ENCODE measurements around the gene AKAP10. TPM values are rescaled to one million over a fixed set of nuclear protein-coding genes. Genes with fewer than 3 reads are reported as not detected.

AKAP10 gene
- total RNA-seq, 1 experiment from 2014 or later: 34.1 TPM

DNA sequence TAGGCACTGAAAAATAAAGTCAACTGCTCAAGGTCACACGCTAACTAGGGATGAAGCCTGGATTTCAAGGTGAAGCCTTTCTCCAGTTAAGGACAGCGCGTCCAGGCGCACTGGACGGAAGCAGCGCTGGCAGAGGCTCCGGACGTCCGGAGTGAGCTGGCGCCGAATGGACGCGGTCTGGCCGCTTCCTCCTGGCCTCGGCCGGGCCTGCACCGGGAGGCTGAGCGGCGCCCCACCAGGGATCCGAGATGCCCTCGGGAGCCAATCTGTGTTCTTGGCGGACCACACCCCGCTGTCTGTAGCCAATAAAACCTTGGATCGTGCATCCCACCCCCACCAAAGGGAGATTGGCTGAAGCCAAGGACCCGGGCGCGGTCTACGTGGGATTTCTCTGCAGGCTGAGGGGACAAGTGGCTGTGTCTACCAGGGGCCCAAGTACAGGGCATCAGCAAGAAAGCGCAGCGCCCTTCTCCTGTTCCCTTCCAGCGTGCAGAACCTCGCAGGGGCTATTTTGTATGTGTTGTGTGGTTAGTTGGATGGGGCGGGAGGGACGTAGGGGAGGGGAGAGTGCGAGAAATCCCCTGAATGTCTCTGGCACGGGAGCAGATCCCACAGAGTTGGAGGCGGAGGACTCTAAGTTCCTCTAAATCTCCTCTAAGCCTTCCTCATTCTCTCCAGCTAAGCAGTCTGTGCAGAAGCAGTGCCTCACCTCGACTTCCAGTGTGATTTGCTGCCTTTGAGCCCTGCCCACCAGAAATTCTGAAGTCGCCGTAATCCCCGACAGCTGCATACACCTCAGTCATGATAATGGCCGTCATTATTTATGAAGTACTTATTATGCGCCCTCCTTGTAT is 2.5 kb upstream of the AKAP10 start:
- CTCF ChIA-PET: interaction anchor here (0.5 to 0.7 kb wide), 2 partner anchors 119 to 283 kb away, joined by 3 read pairs; no protein-coding TSS in a partner anchor
- Mint-ChIP-seq H3K36me3 (ENCODE audit: insufficient read depth, unreplicated experiment) (no peaks in the 10 kb centered on the region), H3K27ac (ENCODE audit: low read depth, unreplicated experiment) (no peak overlapping the region), H3K4me3 (ENCODE audit: unreplicated experiment) (no peak overlapping the region), H3K4me1 (ENCODE audit: insufficient read depth, unreplicated experiment) (peaks cover 8% of the 10 kb centered on the region), H3K27me3 (ENCODE audit: insufficient read depth, unreplicated experiment) (no peaks in the 10 kb centered on the region), H3K9me3 (ENCODE audit: unreplicated experiment) (no peaks in the 10 kb centered on the region)
- intact Hi-C loops (cut with micrococcal nuclease): loop anchor here (5.0 kb wide), 1 partner anchor 113 kb away; the partner anchor contains the start of gene ULK2
- TF ChIP-seq, protein P1, sequence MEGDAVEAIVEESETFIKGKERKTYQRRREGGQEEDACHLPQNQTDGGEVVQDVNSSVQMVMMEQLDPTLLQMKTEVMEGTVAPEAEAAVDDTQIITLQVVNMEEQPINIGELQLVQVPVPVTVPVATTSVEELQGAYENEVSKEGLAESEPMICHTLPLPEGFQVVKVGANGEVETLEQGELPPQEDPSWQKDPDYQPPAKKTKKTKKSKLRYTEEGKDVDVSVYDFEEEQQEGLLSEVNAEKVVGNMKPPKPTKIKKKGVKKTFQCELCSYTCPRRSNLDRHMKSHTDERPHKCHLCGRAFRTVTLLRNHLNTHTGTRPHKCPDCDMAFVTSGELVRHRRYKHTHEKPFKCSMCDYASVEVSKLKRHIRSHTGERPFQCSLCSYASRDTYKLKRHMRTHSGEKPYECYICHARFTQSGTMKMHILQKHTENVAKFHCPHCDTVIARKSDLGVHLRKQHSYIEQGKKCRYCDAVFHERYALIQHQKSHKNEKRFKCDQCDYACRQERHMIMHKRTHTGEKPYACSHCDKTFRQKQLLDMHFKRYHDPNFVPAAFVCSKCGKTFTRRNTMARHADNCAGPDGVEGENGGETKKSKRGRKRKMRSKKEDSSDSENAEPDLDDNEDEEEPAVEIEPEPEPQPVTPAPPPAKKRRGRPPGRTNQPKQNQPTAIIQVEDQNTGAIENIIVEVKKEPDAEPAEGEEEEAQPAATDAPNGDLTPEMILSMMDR (IDR thresholded peaks at IDR 0.05; ENCODE audit: unreplicated experiment): no peak
- POLR2A ChIA-PET: no interaction called here
- no peak for DNase-seq (ENCODE audit: unreplicated experiment)
- BruUV-seq (replicated peaks): no TSS peak

DNA sequence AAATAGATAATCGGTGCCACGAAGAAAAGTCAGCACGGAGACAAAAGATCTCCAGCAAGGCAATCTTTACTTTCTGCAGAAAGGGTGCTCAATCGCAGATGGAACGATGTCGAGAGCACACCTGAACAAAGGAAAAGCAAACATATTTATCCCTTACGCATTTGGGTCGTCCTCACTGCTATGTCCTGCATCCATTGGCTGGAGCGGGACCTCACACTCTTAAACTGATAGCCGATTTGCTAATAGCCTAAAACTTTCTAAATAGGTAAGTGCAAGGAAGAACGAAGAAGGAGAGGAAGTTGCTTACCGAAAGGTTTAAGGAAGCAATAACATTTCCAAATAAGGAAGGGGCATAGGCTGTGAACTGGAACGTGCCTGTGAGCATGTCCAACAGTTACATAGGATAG is 1.2 kb upstream of the AKAP10 start:
- POLR2A ChIA-PET: no interaction called here
- no peaks in the 10 kb centered on the region for H3K27me3 Mint-ChIP-seq (ENCODE audit: insufficient read depth, unreplicated experiment)
- CTCF ChIA-PET: interaction anchor here (0.7 to 2.2 kb wide), 2 partner anchors 14 to 252 kb away, joined by 3 to 7 read pairs; no protein-coding TSS in a partner anchor
- TF ChIP-seq, protein P1 (IDR thresholded peaks at IDR 0.05; ENCODE audit: unreplicated experiment): no peak
- H3K4me1 Mint-ChIP-seq (ENCODE audit: insufficient read depth, unreplicated experiment): peaks cover 9% of the 10 kb centered on the region
- H3K27ac Mint-ChIP-seq (ENCODE audit: low read depth, unreplicated experiment): no peak overlapping the region
- H3K4me3 Mint-ChIP-seq (ENCODE audit: unreplicated experiment): peak overlapping the region; percentile 82
- intact Hi-C loops (cut with micrococcal nuclease): loop anchor here (5.0 kb wide), 1 partner anchor 112 kb away; the partner anchor contains the start of gene ULK2
- BruUV-seq (replicated peaks): TSS peak; percentile 24
- DNase-seq (ENCODE audit: unreplicated experiment): no peak
- no peaks in the 10 kb centered on the region for H3K9me3 Mint-ChIP-seq (ENCODE audit: unreplicated experiment)
- H3K36me3 Mint-ChIP-seq (ENCODE audit: insufficient read depth, unreplicated experiment): peaks cover 3% of the 10 kb centered on the region

DNA sequence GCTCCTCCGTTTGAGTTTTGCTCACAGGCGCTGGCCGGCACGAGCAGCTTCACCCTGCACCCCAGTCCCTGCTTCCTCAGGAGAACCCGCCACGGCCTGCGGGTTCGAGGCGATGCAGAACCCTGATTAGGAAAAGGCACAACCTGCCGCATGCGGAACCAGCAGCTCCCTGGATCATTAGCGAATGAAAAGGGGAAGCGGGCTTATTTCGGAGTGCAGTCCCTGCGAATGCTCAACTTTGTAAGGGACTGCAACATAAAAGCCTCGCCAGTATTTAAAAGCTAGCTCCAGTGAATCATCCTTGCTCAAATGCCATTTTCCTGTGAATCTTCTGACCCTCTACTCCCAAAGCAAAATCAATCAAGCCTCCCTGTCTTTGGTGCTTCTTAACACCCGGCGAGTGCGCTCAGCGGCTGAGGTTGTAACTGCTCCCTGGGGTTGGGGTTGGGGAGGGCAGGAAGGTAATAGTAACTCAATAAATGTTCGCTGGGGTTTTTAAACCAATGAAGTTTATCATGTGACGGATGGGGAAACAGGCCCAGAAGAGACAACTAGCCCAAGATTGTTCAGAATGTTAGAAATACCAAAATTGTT is 678 bp upstream of the AKAP10 start:
- CTCF ChIA-PET: interaction anchor here (0.7 to 2.2 kb wide), 2 partner anchors 15 to 253 kb away, joined by 3 to 7 read pairs; no protein-coding TSS in a partner anchor

More for the DNA sequence above, 678 bp upstream of the AKAP10 start:
- intact Hi-C loops (cut with micrococcal nuclease): loop anchor here (5.0 kb wide), 1 partner anchor 111 kb away; the partner anchor contains the start of gene ULK2
- H3K36me3 Mint-ChIP-seq (ENCODE audit: insufficient read depth, unreplicated experiment): peaks cover 8% of the 10 kb centered on the region
- POLR2A ChIA-PET: interaction anchor here (0.6 to 1.7 kb wide), 8 partner anchors 14 to 179 kb away, joined by 3 to 6 read pairs (median 4); no protein-coding TSS in a partner anchor
- H3K27ac Mint-ChIP-seq (ENCODE audit: low read depth, unreplicated experiment): peak overlapping the region; percentile 81
- TF ChIP-seq, protein P1 (IDR thresholded peaks at IDR 0.05; ENCODE audit: unreplicated experiment): no peak
- peak overlapping the region; percentile 82 for H3K4me3 Mint-ChIP-seq (ENCODE audit: unreplicated experiment)
- peaks cover 9% of the 10 kb centered on the region for H3K4me1 Mint-ChIP-seq (ENCODE audit: insufficient read depth, unreplicated experiment)
- no peaks in the 10 kb centered on the region for H3K9me3 Mint-ChIP-seq (ENCODE audit: unreplicated experiment)
- BruUV-seq (replicated peaks): no TSS peak
- no peak for DNase-seq (ENCODE audit: unreplicated experiment)
- H3K27me3 Mint-ChIP-seq (ENCODE audit: insufficient read depth, unreplicated experiment): no peaks in the 10 kb centered on the region
